ENCODE results near the gene ARHGEF25.
"Not testable (repeated sequence)": the region's sequence is repeated elsewhere in the genome, so short reads cannot be mapped to it uniquely, and the experiment has no call there.

Gene ARHGEF25

DNA sequence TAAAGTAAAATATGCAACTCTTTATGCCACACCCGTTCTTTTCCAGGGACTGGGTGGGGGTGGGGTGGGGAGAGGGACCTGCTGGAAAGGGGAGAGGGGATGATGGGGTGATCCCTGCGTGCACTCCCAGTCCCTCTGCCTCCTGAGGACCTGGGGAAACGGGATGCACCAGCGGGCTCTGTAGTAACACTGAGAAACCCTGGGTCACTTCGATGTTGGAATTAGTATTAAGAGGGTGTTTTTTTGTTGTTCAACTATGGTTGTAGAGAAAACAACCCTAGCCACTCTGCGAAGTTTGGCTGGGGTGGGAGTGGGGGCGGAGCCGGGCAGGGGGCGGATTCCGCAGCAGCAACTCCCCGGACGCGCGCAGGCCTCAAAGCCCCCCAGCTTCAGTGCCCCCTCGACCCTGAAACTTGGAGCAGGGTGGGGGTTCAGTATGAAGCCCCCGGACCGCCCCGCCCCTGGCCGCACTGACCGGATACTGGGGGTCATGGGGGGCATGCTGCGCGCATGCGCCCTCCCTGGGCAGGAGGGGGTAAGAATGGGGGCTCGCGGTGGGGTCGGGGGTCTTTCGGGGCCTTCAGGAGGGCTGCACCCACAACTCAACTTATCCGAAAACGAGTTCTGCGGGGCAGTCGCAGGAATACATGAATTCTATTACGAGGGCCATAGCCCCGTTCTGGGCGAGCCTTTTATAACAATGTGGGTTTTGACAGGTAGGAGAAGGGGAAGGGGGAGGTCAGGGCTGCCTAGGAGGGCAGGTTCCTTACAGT is 1.3 kb upstream of the ARHGEF25 start:
- no peak for DNase-seq

- DNase-seq, result no peak
Measured at GRCh38 chr12:57610554-57611107, 604 bp upstream of the ARHGEF25 start.

DNA sequence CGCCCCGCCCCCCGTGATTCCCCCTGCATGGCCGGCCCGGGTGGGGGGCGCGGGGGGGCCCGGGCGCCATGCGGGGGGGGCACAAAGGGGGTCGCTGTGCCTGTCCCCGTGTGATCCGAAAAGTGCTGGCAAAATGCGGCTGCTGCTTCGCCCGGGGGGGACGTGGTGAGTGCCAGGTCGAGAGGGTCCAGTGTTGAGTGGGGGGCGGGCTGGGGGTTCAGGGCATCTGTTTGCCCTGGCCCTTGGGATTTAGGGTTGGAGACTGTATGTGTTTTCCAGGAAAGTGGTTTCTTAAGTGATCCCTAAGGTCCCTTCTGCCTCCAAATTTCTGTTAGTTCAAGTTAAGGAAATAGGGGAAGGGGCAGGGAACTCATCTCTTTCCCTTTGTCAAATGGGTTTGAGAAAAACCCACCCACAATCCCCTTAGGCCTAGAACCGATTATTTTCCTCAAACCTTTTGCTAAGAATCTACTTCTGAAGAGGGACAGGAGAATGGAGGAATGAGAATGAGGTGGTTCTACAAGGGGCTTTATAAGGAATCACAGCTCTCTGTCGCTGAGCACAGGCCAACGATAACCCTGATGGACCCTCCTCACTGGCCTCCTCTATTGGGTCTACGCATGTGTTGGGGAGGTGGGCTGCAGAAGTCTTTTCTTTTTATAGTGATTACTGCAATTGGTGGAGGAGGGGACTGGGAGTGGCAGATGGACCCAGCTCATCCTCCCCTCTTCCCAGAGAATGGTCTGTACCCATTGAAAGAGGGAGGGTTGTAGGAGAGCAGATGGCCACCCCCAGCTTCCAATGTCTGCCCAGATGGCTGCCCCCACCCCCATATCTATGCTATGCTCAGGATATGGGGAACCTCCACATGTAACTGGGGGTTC is 834 bp downstream of the ARHGEF25 start:
- no peak for DNase-seq

GRCh38 chr12:57612711-57613426 is 1.6 kb downstream of the ARHGEF25 start:
- no peak for DNase-seq

GRCh38 chr12:57613427-57614109 is 2.3 kb downstream of the ARHGEF25 start:
- DNase-seq, result no peak

- DNase-seq, result no peak
Measured at GRCh38 chr12:57614178-57614947, 3.1 kb downstream of the ARHGEF25 start.

GRCh38 chr12:57614948-57615500 is 3.8 kb downstream of the ARHGEF25 start:
- no peak for DNase-seq

GRCh38 chr12:57615637-57616036 is 4.4 kb downstream of the ARHGEF25 start:
- DNase-seq, result no peak

- peak; percentile 59 for DNase-seq
Measured at GRCh38 chr12:57616383-57617101, 5.3 kb downstream of the ARHGEF25 start.

GRCh38 chr12:57617942-57618341 is 6.7 kb downstream of the ARHGEF25 start:
- DNase-seq, result no peak

- DNase-seq, result not testable (repeated sequence)
Measured at GRCh38 chr12:57618431-57618830, 7.2 kb downstream of the ARHGEF25 start.

- no peak for DNase-seq
Measured at GRCh38 chr12:57618966-57619433, 7.8 kb downstream of the ARHGEF25 start.

DNA sequence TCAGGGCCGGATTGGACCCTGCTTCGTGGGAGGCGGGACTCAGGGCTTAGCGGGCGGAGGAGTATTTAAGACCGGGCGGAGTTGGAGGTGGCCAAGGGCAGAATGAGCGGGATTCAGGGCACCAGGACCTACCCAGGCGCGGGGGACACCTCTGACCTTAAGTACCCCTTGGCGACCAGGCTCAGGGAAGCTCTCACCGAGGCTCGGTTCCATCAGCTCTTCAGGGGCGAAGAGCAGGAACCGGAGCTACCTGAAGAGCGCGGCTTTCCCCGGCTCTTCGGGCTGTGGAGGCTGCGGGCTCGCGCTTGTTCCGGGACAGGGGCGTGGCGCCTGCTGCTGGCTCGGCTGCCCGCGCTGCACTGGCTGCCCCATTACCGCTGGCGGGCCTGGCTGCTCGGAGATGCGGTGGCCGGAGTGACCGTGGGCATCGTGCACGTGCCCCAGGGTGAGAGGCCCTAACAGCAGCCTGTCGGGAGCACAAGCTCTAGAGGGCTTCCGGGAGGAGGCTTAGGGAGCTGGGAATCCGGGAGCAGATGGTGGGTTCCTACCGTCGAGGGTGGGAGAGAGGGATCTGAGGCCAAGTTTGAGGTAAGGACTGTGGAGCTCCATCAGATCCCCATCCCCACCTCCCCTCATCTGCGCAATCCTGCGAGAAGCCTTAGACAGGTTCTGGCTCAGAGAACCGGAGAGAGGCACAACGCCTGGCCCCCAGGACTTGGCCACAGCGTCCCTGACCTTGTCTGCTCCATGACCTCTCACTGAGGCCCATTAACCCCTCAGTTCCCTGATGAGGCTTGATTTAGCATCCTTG is 8.4 kb downstream of the ARHGEF25 start:
- no peak for DNase-seq

GRCh38 chr12:57620245-57620935 is 9.2 kb downstream of the ARHGEF25 start:
- DNase-seq, result no peak

GRCh38 chr12:57620936-57621496 is 9.8 kb downstream of the ARHGEF25 start:
- DNase-seq, result no peak

- peak; percentile 25 for DNase-seq
Measured at GRCh38 chr12:57621497-57622292, 10.5 kb downstream of the ARHGEF25 start.
